K562 (cell line): ENCODE measurements around the gene EXOC3. TPM values are rescaled to one million over a fixed set of nuclear protein-coding genes. Genes with fewer than 3 reads are reported as not detected.

Source experiments
- ATAC-seq: fragments of 200-7000 bp; cut with Tn5 transposase; 3 replicates; pipeline ENCODE4 v1.9.1; 2020; ENCODE audit warnings: moderate library complexity
- BruUV-seq: library from RNA; stranded (reverse); fragments of 400-500 nt; replicated peaks from 2 replicates; lab custom pipeline; 2021; lab: Mats Ljungman, UMichigan
- CTCF ChIA-PET: fragments of 300-600 bp; formaldehyde crosslinking; extraction: SDS; loops from one replicate; lab custom pipeline; 2021; ENCODE audit warnings: low intra/inter-chr PET ratio; lab: Yijun Ruan, JAX
- POLR2A ChIA-PET: fragments of 300-600, 350-650 bp; sonication (Branson Sonifier 250); formaldehyde crosslinking; extraction: SDS; loops from one replicate; lab custom pipeline; 2021; ENCODE audit warnings: antibody characterized with exemption, inconsistent platforms; lab: Yijun Ruan, JAX
- DNase-seq, 4 experiments: peaks; one replicate each; pipeline versions ENCODE4 v3.0.0 to v3.0.0-alpha.2; 2011 to 2018; ENCODE audit warnings: low spot score in 3 of 4, mixed read lengths in 3 of 4; ENCODE audit errors: extremely low read depth in 1 of 4
- FAIRE-seq: peaks from 2 replicates; lab custom pipeline; 2011; peaks lifted over from hg19 to GRCh38; lab: Jason Lieb, UNC
- H2AFZ ChIP-seq: 2 replicates; pipeline ENCODE4 v1.6.0; 2011; ENCODE audit warnings: low read depth, low read length, control low read depth, inconsistent platforms
- H3K27ac ChIP-seq: fragments of 200-600 bp; 3 replicates; pipeline ENCODE4 v1.8.0; 2011; ENCODE audit warnings: low read depth, mild to moderate bottlenecking, control low read depth, inconsistent platforms, low read length, moderate library complexity, mixed read lengths; ENCODE audit errors: extremely low read depth
- H3K27me3 ChIP-seq, 2 experiments: fragments of 300-600 bp in 1 of 2; 2 replicates in 1 of 2; 3 replicates in 1 of 2; pipeline versions ENCODE4 v1.6.0 to v1.8.0; 2011; ENCODE audit warnings: inconsistent platforms in 2 of 2, low read length in 2 of 2, mild to moderate bottlenecking in 1 of 2, mixed read lengths in 1 of 2, moderate library complexity in 1 of 2; ENCODE audit not compliant: control insufficient read depth in 2 of 2, insufficient read depth in 2 of 2
- H3K36me3 ChIP-seq: fragments of 300-600 bp; 3 replicates; pipeline ENCODE4 v1.8.0; 2011; ENCODE audit warnings: mild to moderate bottlenecking, low read length, inconsistent platforms; ENCODE audit not compliant: control insufficient read depth, insufficient read depth
- H3K4me1 ChIP-seq, 2 experiments: fragments of 200-600 bp in 1 of 2; replicated peaks in 1 of 2; 2 replicates in 1 of 2; 3 replicates in 1 of 2; pipeline versions ENCODE4 v1.5.1 to v1.8.0; 2011; ENCODE audit warnings: inconsistent platforms in 2 of 2, low read length in 2 of 2, mild to moderate bottlenecking in 1 of 2, mixed read lengths in 1 of 2, moderate library complexity in 1 of 2; ENCODE audit not compliant: control insufficient read depth in 2 of 2, insufficient read depth in 2 of 2
- H3K4me2 ChIP-seq: 2 replicates; pipeline ENCODE4 v1.6.1; 2011; ENCODE audit warnings: low read length, control low read depth, inconsistent platforms, mixed read lengths; ENCODE audit not compliant: insufficient read depth
- H3K4me3 ChIP-seq: fragments of 200-600 bp; sonication (generic), shearing (Covaris generic); 2 replicates; pipeline ENCODE4 v1.5.1; 2016; ENCODE audit warnings: control low read depth, inconsistent platforms
- H3K79me2 ChIP-seq: fragments of 200-600 bp; 3 replicates; pipeline ENCODE4 v1.8.0; 2011; ENCODE audit warnings: low read length, inconsistent platforms; ENCODE audit not compliant: control insufficient read depth, insufficient read depth
- H3K9ac ChIP-seq, 2 experiments: 2 replicates each; pipeline versions ENCODE4 v1.6.0 to v1.6.1; 2011; ENCODE audit warnings: low read depth in 2 of 2, low read length in 2 of 2, control low read depth in 1 of 2, inconsistent platforms in 1 of 2, mild to moderate bottlenecking in 1 of 2, mixed read lengths in 1 of 2; ENCODE audit not compliant: insufficient read depth in 1 of 2
- H3K9me1 ChIP-seq: one replicate; pipeline ENCODE4 v1.6.0; 2011; ENCODE audit warnings: inconsistent platforms, mild to moderate bottlenecking, low read length, moderate library complexity; ENCODE audit not compliant: control insufficient read depth, insufficient read depth
- H3K9me3 ChIP-seq: replicated peaks from 2 replicates; pipeline ENCODE4 v1.5.1; 2011; ENCODE audit warnings: low read depth, low read length, inconsistent platforms; ENCODE audit not compliant: control insufficient read depth, insufficient read depth
- H4K20me1 ChIP-seq: replicated peaks from 2 replicates; pipeline ENCODE4 v1.6.1; 2011; ENCODE audit warnings: low read length, inconsistent platforms, mixed read lengths; ENCODE audit not compliant: control insufficient read depth, insufficient read depth
- FOXK1 ChIP-seq: sonication (generic); formaldehyde crosslinking; IDR thresholded peaks from 2 replicates; pipeline ENCODE4 v1.8.0; 2022; ENCODE audit warnings: missing genetic modification reagents, mild to moderate bottlenecking, borderline replicate concordance
- MTA3 ChIP-seq: fragments of 450-650 bp; formaldehyde crosslinking; IDR thresholded peaks from 2 replicates; pipeline ENCODE4 v1.6.1; 2017; ENCODE audit warnings: mild to moderate bottlenecking, borderline replicate concordance
- NFYB ChIP-seq: IDR thresholded peaks from 2 replicates; pipeline ENCODE4 v1.6.1; 2011; ENCODE audit warnings: mild to moderate bottlenecking, moderate library complexity; ENCODE audit not compliant: insufficient read length; ENCODE audit errors: extremely low read depth
- XRCC3 ChIP-seq: fragments of 450-650 bp; IDR thresholded peaks from 2 replicates; pipeline ENCODE4 v1.6.1; 2017; ENCODE audit warnings: mild to moderate bottlenecking, moderate library complexity
- ZNF57 ChIP-seq: fragments of 450-650 bp; formaldehyde crosslinking; IDR thresholded peaks from 2 replicates; pipeline ENCODE4 v1.4.0; 2020; ENCODE audit warnings: mild to moderate bottlenecking, moderate library complexity
- WGBS: fragments of 100-300 bp; shearing (Covaris generic); methylation state at CpG from one replicate; pipeline ENCODE4 v1.1.6; 2016; ENCODE audit warnings: low coverage, mixed read lengths; ENCODE audit not compliant: insufficient coverage; ENCODE audit errors: missing lambda C conversion rate; 5-methylcytosine and 5-hydroxymethylcytosine counted together
- in situ Hi-C: fragments of 300-500 bp; cut with MboI; formaldehyde crosslinking; loops from 4 replicates; pipeline ENCODE4 v1.15.0; 2018; ENCODE audit warnings: inconsistent platforms, mixed read lengths
- intact Hi-C: fragments of 100-400 bp; cut with micrococcal nuclease; formaldehyde crosslinking; loops from 2 replicates; pipeline ENCODE4 v1.14.2; 2022
- polyA plus RNA-seq, 8 experiments: library from polyadenylated mRNA; depleted of rRNA in 4 of 8; stranded (reverse) in 5 of 8; unstranded in 3 of 8; fragments of >200 nt; fragmentation: Nextera tagmentation in 2 of 8; fragmentation: Illumina TruSeq in 1 of 8; extraction: Ambion mirVana in 2 of 8; extraction: Trizol in 1 of 8; gene quantifications; 2 replicates each; pipeline versions ENCODE4 v1.2.1 to v1.2.3, GENCODE V29; 2011 to 2014; ENCODE audit warnings: inconsistent platforms in 1 of 8, missing spikeins in 1 of 8
- total RNA-seq, 7 experiments: library from RNA; depleted of rRNA in 6 of 7; stranded (reverse); fragments of >200 nt in 6 of 7; fragmentation: Illumina TruSeq in 2 of 7; extraction: Trizol in 2 of 7; gene quantifications; 2 replicates each; pipeline versions ENCODE4 v1.2.1 to v1.2.3, GENCODE V29; 2011 to 2021; ENCODE audit warnings: low replicate concordance in 1 of 7

EXOC3 gene
- total and polyA plus RNA-seq, 9 of the 15 experiments (the other 6 are each of a cell fraction or from before 2014, with no cell fraction given) = 1.4 to 41.9 (median 22.4) TPM

GRCh38 chr5:514101-514485, 71.1 kb downstream of the EXOC3 start:
- 0% methylated on average over 11 of the region's 12 CpGs for WGBS
- Histone ChIP-seq H3K9ac (no peak overlapping the region), H3K9me3 (no peaks in the 10 kb centered on the region), H3K36me3 (no peaks in the 10 kb centered on the region), H4K20me1 (peaks cover 18% of the 10 kb centered on the region), H3K4me3 (no peak overlapping the region), H2AFZ (no peak overlapping the region), H3K27me3 (peaks cover 36 to 73% of the 10 kb centered on the region in 2 experiments; a peak in 4 of 5 replicates), H3K27ac (no peak overlapping the region), H3K4me2 (no peak overlapping the region), H3K9me1 (no peaks in the 10 kb centered on the region), H3K79me2 (no peaks in the 10 kb centered on the region), H3K4me1 (peaks cover 0 to 29% of the 10 kb centered on the region in 2 experiments; a peak in 2 of 5 replicates)
- no peak for TF ChIP-seq ZNF57 (CRISPR knock-in tag)
- TF ChIP-seq XRCC3 = no peak
- TF ChIP-seq NFYB = no peak
- no peak for TF ChIP-seq FOXK1 (CRISPR knock-in tag)
- DNase-seq = no peak
- FAIRE-seq = no peak
- peak; percentile 30; the same call in 2 of the 3 replicates for ATAC-seq
- intact Hi-C loops = no loop called here
- in situ Hi-C loops = no loop called here
- CTCF ChIA-PET = no interaction called here
- POLR2A ChIA-PET = interaction anchor here (1.4 kb wide), 1 partner anchor 11 kb away, joined by 7 read pairs; no protein-coding TSS in a partner anchor
- BruUV-seq = no TSS peak

- POLR2A ChIA-PET = no interaction called here
These were observed 71.7 kb downstream of the EXOC3 start for GRCh38 chr5:514673-515072.

More at GRCh38 chr5:514673-515072, 71.7 kb downstream of the EXOC3 start:
- intact Hi-C loops (no loop called here), in situ Hi-C loops (no loop called here)
- DNase-seq (no peak), ATAC-seq (no peak; the same call in 2 of the 3 replicates), FAIRE-seq (no peak)
- TF ChIP-seq MTA3 = no peak
- Histone ChIP-seq H3K4me1 (peaks cover 0 to 29% of the 10 kb centered on the region in 2 experiments; a peak in 2 of 5 replicates), H3K4me3 (no peak overlapping the region), H3K4me2 (no peak overlapping the region), H3K9me3 (no peaks in the 10 kb centered on the region), H3K9ac (no peak overlapping the region), H3K36me3 (no peaks in the 10 kb centered on the region), H2AFZ (no peak overlapping the region), H4K20me1 (peaks cover 21% of the 10 kb centered on the region), H3K79me2 (no peaks in the 10 kb centered on the region), H3K9me1 (no peaks in the 10 kb centered on the region), H3K27me3 (peaks cover 34 to 76% of the 10 kb centered on the region in 2 experiments; a peak in 4 of 5 replicates), H3K27ac (no peak overlapping the region)
- BruUV-seq = no TSS peak
- 1% methylated on average over 8 of the region's 8 CpGs for WGBS
- CTCF ChIA-PET = no interaction called here
